Activated CD8-positive, alpha-beta memory T cell treated with anti-CD3 and anti-CD28 coated beads, Interleukin-2, amount 50 U/mL, for 1 hour (primary cell): ENCODE results near the gene IRF3.
"Not testable (repeated sequence)": the region's sequence is repeated elsewhere in the genome, so short reads cannot be mapped to it uniquely, and the experiment has no call there.

Source experiments
- DNase-seq: peaks from one replicate; pipeline ENCODE4 v3.0.0-alpha.2; 2020; ENCODE audit errors: extremely low read depth

Gene IRF3

DNA sequence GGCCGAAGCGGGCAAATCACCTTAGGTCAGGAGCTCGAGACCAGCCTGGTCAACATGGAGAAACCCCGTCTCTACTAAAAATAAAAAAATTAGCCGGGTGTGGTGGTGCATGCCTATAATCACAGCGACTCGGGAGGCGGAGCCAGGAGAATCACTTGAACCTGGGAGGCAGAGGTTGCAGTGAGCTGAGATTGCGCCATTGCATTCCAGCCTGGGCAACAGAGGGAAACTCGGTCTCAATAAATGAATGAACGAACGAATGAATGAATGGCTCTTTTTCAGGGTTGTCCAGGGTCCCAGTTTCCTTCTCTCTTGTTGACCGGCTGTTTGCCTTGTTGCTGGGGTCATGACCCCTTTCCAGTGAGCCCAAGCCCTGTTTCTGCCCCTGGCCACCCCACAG, 47.8 kb downstream of the IRF3 start:
- DNase-seq: not testable (repeated sequence)

DNA sequence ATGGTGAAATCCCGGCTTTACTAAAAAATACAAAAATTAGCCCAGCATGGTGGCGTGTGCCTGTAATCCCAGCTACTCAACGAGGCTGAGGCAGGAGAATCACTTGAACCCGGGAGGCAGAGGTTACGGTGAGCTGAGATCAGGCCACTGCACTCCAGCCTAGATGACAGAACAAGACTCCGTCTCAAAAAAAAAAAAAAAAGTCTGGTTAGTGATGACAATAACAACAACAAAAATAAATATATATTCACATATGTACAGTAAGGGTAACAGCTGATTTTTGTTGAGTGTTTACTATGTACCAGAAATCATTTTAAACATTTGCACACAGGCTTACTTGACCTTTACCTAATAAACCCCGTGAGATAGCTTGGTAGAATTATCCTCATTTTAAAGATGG, 48.7 kb downstream of the IRF3 start:
- no peak for DNase-seq

DNA sequence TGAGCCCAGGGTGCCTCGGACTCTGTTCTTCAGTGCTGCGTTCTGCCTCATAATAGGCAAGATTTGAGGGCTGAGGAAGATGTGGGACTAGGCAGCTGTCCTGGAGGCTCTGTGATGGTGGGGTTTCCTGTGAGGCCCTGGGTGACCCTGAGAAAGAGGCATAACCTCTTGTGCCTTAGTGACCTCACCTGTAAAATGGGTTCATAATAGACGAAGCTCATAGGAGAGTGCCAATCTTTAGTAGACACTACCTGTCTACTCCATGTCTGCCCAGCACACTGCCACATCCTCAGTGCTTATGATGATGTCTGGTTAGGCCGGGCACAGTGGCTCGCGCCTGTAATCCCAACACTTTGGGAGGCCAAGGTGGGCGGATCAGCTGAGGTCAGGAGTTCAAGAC, 49.1 kb downstream of the IRF3 start:
- DNase-seq: no peak

DNA sequence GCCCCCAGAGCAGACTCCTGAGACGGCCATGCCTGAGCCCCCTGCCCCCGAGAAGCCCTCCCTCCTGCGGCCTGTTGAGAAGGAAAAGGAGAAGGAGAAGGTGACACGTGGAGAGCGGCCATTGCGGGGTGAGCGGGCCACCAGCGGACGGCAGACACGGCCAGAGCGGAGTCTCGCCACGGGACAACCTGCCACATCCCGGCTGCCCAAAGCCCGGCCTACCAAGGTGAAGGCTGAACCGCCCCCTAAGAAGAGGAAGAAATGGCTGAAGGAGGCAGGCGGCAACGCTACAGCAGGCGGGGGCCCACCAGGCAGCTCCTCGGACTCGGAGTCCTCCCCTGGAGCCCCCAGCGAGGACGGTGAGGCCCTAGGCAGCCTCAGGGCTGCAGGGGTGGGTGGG, 49.8 kb downstream of the IRF3 start:
- DNase-seq: no peak

DNA sequence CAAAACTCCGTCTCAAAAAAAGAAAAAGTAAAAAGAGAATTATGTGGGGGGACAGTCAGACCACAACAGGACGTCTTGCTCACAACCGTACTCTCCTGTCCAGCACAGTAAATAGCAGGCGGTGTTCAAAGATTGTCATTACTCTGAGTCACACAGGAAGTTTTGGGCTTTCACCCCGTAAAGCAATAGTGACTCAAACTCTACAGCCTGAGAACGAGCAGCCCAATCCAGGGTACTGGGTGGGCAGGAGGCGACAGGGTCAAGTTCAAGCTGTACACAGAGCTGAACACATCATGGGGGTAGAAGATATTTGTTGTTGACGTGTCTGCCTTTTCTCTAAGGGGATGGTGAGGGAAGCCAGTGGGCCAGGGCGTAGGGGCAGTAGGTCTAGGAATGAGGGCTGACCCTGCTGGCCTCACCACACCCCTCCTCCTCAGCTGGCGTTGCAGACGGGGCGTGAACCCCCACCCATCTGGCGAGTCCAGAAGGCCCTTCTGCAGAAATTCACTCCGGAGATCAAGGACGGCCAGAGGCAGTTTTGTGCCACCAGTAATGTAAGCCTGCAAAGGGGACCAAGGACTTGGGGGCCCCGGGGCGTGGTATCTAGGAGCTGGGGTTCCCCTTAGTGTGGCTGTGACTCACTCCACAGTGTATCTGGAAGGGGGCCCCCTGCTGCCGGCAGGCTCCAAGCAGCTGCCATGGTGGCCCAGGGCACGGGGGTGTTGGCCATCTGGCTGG, 51.4 kb downstream of the IRF3 start:
- DNase-seq: no peak

DNA sequence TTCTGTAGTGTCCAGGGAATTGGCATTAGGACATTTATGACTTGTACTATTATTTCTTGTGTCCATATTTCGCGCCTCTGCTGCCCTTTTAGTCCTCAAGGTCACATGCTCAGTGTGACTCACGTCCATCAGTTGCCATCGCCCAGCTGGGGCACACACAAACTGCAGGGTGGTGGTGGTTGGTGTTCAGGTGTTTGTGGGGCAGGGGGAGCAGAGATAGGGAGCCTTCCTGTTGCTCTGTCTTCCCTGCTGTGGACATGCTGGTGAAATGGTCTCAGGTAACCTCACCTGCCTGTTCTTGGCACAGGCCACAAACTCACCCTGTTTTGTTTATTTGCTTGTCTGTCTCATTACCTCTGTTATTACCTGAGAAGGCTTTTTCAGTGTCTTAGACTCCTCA, 52.3 kb downstream of the IRF3 start:
- no peak for DNase-seq
